Measurements from ENCODE around the gene ZNF598. TPM values are rescaled to one million over a fixed set of nuclear protein-coding genes. Genes with fewer than 3 reads are reported as not detected.
"Not testable (repeated sequence)": the region's sequence is repeated elsewhere in the genome, so short reads cannot be mapped to it uniquely, and the experiment has no call there.

Gene ZNF598
- total and polyA plus RNA-seq, 8 donors = 26.0 to 93.6 (median 50.8) TPM

- intact Hi-C loops (cut with DNase I) = no loop called here
- H3K9me3 ChIP-seq = no peaks in the 10 kb centered on the region
- FAIRE-seq (no peak), ATAC-seq (peak; percentile 31 to 47 (median 38)), DNase-seq (peak in 3 of 6 donors; percentile 51 to 83 (median 65))
- TF ChIP-seq CTCF (IDR thresholded peaks at IDR 0.05) = no peak
- H3K27me3 ChIP-seq = no peaks in the 10 kb centered on the region
- peak overlapping the region in 1 of 4 donors; percentile 15 for H3K4me3 ChIP-seq
- 58 to 67% methylated on average over 31 to 34 of the region's 34 CpGs for WGBS, 2 donors
- peak overlapping the region; percentile 51 to 84 (median 78) for H3K27ac ChIP-seq
- no peaks in the 10 kb centered on the region for H3K36me3 ChIP-seq
- no peaks in the 10 kb centered on the region for H3K4me1 ChIP-seq
Measured at GRCh38 chr16:2035431-2036199, 26.0 kb upstream of the ZNF598 start.

- DNase-seq = peak in 2 of 6 donors; percentile 18 to 65
- 88 to 91% methylated on average over 15 to 17 of the region's 17 CpGs for WGBS, 2 donors
- Histone ChIP-seq H3K27ac (peak overlapping the region; percentile 51 to 84 (median 78)), H3K9me3 (no peaks in the 10 kb centered on the region), H3K36me3 (no peaks in the 10 kb centered on the region), H3K4me3 (peak overlapping the region in 1 of 4 donors; percentile 15), H3K27me3 (no peaks in the 10 kb centered on the region), H3K4me1 (no peaks in the 10 kb centered on the region)
- TF ChIP-seq CTCF (IDR thresholded peaks at IDR 0.05) = no peak
- intact Hi-C loops (cut with DNase I) = no loop called here
- no peak for ATAC-seq
- FAIRE-seq = no peak
Measured at GRCh38 chr16:2034696-2035430, 25.2 kb upstream of the ZNF598 start.

GRCh38 chr16:2033909-2034695 lies 24.5 kb upstream of the ZNF598 start:
- H3K4me3 ChIP-seq = peak overlapping the region in 1 of 4 donors; percentile 23
- H3K4me1 ChIP-seq; H3K27me3 ChIP-seq; H3K9me3 ChIP-seq; DNase-seq; H3K36me3 ChIP-seq; intact Hi-C loops (cut with DNase I); FAIRE-seq: not testable (repeated sequence)
- ATAC-seq = peak in 2 of 4 donors; percentile 7 to 13
- WGBS, 2 donors = 83 to 85% methylated on average over 15 of the region's 32 CpGs
- H3K27ac ChIP-seq = peak overlapping the region in 3 of 4 donors; percentile 42 to 70 (median 66)

- no peaks in the 10 kb centered on the region for H3K4me1 ChIP-seq
Measured at GRCh38 chr16:2033057-2033908, 23.7 kb upstream of the ZNF598 start.

More at GRCh38 chr16:2033057-2033908, 23.7 kb upstream of the ZNF598 start:
- FAIRE-seq = no peak
- Histone ChIP-seq H3K9me3 (no peaks in the 10 kb centered on the region), H3K36me3 (no peaks in the 10 kb centered on the region), H3K4me3 (peak overlapping the region in 1 of 4 donors; percentile 23), H3K27me3 (no peaks in the 10 kb centered on the region), H3K27ac (peak overlapping the region; percentile 20 to 70 (median 54))
- peak in 2 of 6 donors; percentile 36 to 76 for DNase-seq
- ATAC-seq = peak; percentile 21 to 66 (median 55)
- 61 to 62% methylated on average over 37 of the region's 37 CpGs for WGBS, 2 donors
- no peak for TF ChIP-seq CTCF (IDR thresholded peaks at IDR 0.05)
- intact Hi-C loops (cut with DNase I) = no loop called here
